GM12878 (cell line): Measurements from ENCODE around the gene CHURC1. TPM values are rescaled to one million over a fixed set of nuclear protein-coding genes. Genes with fewer than 3 reads are reported as not detected.

Experiments used
- CHD1 ChIP-seq: IDR thresholded peaks from 2 replicates; pipeline ENCODE4 v1.6.1; 2012; ENCODE audit warnings: low read depth, low read length, improper control_type of control experiment
- CHD2 ChIP-seq: IDR thresholded peaks from 2 replicates; pipeline ENCODE4 v1.6.1; 2011; ENCODE audit warnings: low read depth, low read length, improper control_type of control experiment, borderline replicate concordance
- EP300 ChIP-seq, 2 experiments: fragments of 150-350 bp in 1 of 2; IDR thresholded peaks; 2 replicates each; pipeline ENCODE4 v1.6.1; 2011 to 2012; ENCODE audit warnings: low read depth in 2 of 2, low read length in 2 of 2, borderline replicate concordance in 1 of 2, improper control_type of control experiment in 1 of 2, inconsistent platforms in 1 of 2; ENCODE audit not compliant: control insufficient read depth in 1 of 2
- ETV6 ChIP-seq, 2 experiments: fragments of 450-650 bp in 1 of 2; IDR thresholded peaks in 1 of 2; conservative IDR thresholded peaks in 1 of 2; 2 replicates each; pipeline ENCODE4 v1.6.1; 2014; ENCODE audit warnings: antibody characterized with exemption in 1 of 2, borderline replicate concordance in 1 of 2, low read depth in 1 of 2, mild to moderate bottlenecking in 1 of 2, moderate library complexity in 1 of 2
- IKZF1 ChIP-seq: fragments of 450-650 bp; conservative IDR thresholded peaks from 2 replicates; pipeline ENCODE4 v1.6.1; 2017; ENCODE audit warnings: antibody characterized with exemption, mild to moderate bottlenecking
- MXI1 ChIP-seq: fragments of 150-350 bp; IDR thresholded peaks from 2 replicates; pipeline ENCODE4 v1.6.1; 2011; ENCODE audit warnings: low read depth, mild to moderate bottlenecking, inconsistent platforms, low read length, improper control_type of control experiment
- NBN ChIP-seq: fragments of 450-650 bp; IDR thresholded peaks from 2 replicates; pipeline ENCODE4 v1.6.1; 2016
- RAD21 ChIP-seq: IDR thresholded peaks from 2 replicates; pipeline ENCODE4 v1.6.1; 2011; ENCODE audit warnings: mild to moderate bottlenecking, low read depth, low read length, moderate library complexity; ENCODE audit not compliant: insufficient read depth
- RBBP5 ChIP-seq: fragments of 200-600 bp; sonication (generic); conservative IDR thresholded peaks from 2 replicates; pipeline ENCODE4 v1.6.1; 2016
- RCOR1 ChIP-seq: conservative IDR thresholded peaks from 2 replicates; pipeline ENCODE4 v1.6.1; 2012; ENCODE audit warnings: low read depth, low read length, improper control_type of control experiment
- RELA ChIP-seq: fragments of 450-650 bp; IDR thresholded peaks from 2 replicates; pipeline ENCODE4 v1.8.0; 2014; ENCODE audit warnings: borderline replicate concordance; ENCODE audit not compliant: partially characterized antibody
- SMARCA5 ChIP-seq: fragments of 450-650 bp; IDR thresholded peaks from 2 replicates; pipeline ENCODE4 v1.6.1; 2017; ENCODE audit warnings: mild to moderate bottlenecking
- SP1 ChIP-seq: IDR thresholded peaks from one replicate; pipeline ENCODE4 v1.6.1; 2011; ENCODE audit warnings: low read depth, low read length
- ZNF217 ChIP-seq: fragments of 450-650 bp; IDR thresholded peaks from 2 replicates; pipeline ENCODE4 v1.6.1; 2017; ENCODE audit warnings: antibody characterized with exemption, mild to moderate bottlenecking
- ZZZ3 ChIP-seq: IDR thresholded peaks from 2 replicates; pipeline ENCODE4 v1.6.1; 2011; ENCODE audit warnings: low read depth; ENCODE audit not compliant: control insufficient read depth, insufficient read length
- polyA plus RNA-seq, 11 experiments: library from polyadenylated mRNA; depleted of rRNA in 4 of 11; unstranded in 6 of 11; stranded (reverse) in 5 of 11; fragments of >200 nt; fragmentation: Nextera tagmentation in 4 of 11; fragmentation: Illumina TruSeq in 1 of 11; extraction: Ambion mirVana in 4 of 11; extraction: Trizol in 1 of 11; gene quantifications; 1 replicate in 1 of 11; 2 replicates in 10 of 11; pipeline versions ENCODE4 v1.2.1 to v1.2.3, GENCODE V29; 2011 to 2016; ENCODE audit warnings: inconsistent platforms in 2 of 11, missing spikeins in 2 of 11, low read depth in 1 of 11
- total RNA-seq, 4 experiments: library from RNA; depleted of rRNA in 3 of 4; stranded (reverse); fragments of >200 nt in 3 of 4; fragmentation: Illumina TruSeq in 1 of 4; extraction: Trizol in 1 of 4; gene quantifications; 2 replicates each; pipeline versions ENCODE4 v1.2.1 to v1.2.3, GENCODE V29; 2013 to 2021
- TF ChIP-seq, protein P1 (sequence below): fragments of 450-650 bp; IDR thresholded peaks from 2 replicates; pipeline ENCODE4 v1.6.1; 2017; ENCODE audit warnings: mild to moderate bottlenecking, low read depth, inconsistent platforms; ENCODE audit not compliant: poor library complexity, severe bottlenecking
- TF ChIP-seq, protein P2 (sequence below): fragments of 450-650 bp; IDR thresholded peaks from 2 replicates; pipeline ENCODE4 v1.6.1; 2014; ENCODE audit warnings: mild to moderate bottlenecking
- TF ChIP-seq, protein P3 (sequence below): IDR thresholded peaks from 2 replicates; pipeline ENCODE4 v1.6.1; 2012; ENCODE audit warnings: mild to moderate bottlenecking, low read depth, low read length
- TF ChIP-seq, protein P4 (sequence below): fragments of 450-650 bp; IDR thresholded peaks from 2 replicates; pipeline ENCODE4 v1.6.1; 2017; ENCODE audit warnings: low read depth, mild to moderate bottlenecking, moderate library complexity

Gene CHURC1
- total and polyA plus RNA-seq, 10 of the 15 experiments (the other 5 are each of a cell fraction or from before 2014, with no cell fraction given) = 41.0 to 421 (median 140) TPM

DNA sequence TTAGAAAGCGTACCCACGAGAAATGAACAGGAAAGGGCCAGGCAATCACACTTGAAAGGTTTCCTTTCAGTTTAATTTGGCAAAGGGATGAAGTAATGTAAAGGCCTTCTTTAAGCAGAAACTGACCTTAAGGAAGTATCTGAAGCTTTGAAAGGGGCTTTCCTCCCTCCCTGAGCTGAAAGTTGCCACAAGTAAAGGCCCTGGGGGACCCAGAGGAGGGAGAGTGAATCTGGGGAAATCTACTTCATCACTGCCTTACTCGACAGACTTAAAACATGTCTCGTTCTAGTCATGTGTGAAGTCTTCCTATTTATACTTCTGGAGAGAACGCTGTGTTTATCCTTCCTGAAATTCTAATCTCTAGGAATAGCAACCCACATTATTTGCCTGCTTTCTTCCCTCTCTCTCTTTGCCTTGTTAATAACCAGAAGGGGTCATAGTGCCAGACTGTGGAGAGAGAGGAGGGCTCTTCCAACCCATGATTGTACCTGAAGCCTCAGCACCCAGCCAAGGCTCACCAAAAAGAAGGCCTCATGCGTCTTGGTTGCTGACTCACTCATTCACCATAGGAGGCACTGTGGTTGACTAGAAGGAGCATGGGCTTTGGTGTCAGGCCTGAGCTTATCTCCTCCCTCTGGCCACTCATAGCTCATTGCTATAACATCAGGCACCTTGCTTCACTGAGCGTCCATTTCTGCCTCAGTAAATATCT, 38.5 kb downstream of the CHURC1 start (continued):
- TF ChIP-seq, protein P1, sequence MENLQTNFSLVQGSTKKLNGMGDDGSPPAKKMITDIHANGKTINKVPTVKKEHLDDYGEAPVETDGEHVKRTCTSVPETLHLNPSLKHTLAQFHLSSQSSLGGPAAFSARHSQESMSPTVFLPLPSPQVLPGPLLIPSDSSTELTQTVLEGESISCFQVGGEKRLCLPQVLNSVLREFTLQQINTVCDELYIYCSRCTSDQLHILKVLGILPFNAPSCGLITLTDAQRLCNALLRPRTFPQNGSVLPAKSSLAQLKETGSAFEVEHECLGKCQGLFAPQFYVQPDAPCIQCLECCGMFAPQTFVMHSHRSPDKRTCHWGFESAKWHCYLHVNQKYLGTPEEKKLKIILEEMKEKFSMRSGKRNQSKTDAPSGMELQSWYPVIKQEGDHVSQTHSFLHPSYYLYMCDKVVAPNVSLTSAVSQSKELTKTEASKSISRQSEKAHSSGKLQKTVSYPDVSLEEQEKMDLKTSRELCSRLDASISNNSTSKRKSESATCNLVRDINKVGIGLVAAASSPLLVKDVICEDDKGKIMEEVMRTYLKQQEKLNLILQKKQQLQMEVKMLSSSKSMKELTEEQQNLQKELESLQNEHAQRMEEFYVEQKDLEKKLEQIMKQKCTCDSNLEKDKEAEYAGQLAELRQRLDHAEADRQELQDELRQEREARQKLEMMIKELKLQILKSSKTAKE = peak; percentile 38
- TF ChIP-seq, protein P2, sequence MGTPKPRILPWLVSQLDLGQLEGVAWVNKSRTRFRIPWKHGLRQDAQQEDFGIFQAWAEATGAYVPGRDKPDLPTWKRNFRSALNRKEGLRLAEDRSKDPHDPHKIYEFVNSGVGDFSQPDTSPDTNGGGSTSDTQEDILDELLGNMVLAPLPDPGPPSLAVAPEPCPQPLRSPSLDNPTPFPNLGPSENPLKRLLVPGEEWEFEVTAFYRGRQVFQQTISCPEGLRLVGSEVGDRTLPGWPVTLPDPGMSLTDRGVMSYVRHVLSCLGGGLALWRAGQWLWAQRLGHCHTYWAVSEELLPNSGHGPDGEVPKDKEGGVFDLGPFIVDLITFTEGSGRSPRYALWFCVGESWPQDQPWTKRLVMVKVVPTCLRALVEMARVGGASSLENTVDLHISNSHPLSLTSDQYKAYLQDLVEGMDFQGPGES = no peak
- peak in 1 of 2 experiments; percentile 51; a peak in 1 of 4 replicates for TF ChIP-seq ETV6 (conservative IDR thresholded peaks at IDR 0.05 in 1 of 2, IDR thresholded peaks at IDR 0.05 in 1 of 2; ENCODE audit: borderline replicate concordance in 1 of 2, low read depth in 1 of 2)
- no peak for TF ChIP-seq MXI1
- TF ChIP-seq RAD21 = peak; percentile 35; the same call in 1 of the 2 replicates
- TF ChIP-seq EP300 (IDR thresholded peaks at IDR 0.05; ENCODE audit: borderline replicate concordance in 1 of 2, control insufficient read depth in 1 of 2, low read depth in 2 of 2, low read length in 2 of 2) = no peak
- TF ChIP-seq RCOR1 = no peak
- TF ChIP-seq, protein P3, sequence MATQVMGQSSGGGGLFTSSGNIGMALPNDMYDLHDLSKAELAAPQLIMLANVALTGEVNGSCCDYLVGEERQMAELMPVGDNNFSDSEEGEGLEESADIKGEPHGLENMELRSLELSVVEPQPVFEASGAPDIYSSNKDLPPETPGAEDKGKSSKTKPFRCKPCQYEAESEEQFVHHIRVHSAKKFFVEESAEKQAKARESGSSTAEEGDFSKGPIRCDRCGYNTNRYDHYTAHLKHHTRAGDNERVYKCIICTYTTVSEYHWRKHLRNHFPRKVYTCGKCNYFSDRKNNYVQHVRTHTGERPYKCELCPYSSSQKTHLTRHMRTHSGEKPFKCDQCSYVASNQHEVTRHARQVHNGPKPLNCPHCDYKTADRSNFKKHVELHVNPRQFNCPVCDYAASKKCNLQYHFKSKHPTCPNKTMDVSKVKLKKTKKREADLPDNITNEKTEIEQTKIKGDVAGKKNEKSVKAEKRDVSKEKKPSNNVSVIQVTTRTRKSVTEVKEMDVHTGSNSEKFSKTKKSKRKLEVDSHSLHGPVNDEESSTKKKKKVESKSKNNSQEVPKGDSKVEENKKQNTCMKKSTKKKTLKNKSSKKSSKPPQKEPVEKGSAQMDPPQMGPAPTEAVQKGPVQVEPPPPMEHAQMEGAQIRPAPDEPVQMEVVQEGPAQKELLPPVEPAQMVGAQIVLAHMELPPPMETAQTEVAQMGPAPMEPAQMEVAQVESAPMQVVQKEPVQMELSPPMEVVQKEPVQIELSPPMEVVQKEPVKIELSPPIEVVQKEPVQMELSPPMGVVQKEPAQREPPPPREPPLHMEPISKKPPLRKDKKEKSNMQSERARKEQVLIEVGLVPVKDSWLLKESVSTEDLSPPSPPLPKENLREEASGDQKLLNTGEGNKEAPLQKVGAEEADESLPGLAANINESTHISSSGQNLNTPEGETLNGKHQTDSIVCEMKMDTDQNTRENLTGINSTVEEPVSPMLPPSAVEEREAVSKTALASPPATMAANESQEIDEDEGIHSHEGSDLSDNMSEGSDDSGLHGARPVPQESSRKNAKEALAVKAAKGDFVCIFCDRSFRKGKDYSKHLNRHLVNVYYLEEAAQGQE = no peak
- no peak for TF ChIP-seq SP1
- no peak for TF ChIP-seq RELA
- no peak for TF ChIP-seq CHD2
- TF ChIP-seq, protein P4, sequence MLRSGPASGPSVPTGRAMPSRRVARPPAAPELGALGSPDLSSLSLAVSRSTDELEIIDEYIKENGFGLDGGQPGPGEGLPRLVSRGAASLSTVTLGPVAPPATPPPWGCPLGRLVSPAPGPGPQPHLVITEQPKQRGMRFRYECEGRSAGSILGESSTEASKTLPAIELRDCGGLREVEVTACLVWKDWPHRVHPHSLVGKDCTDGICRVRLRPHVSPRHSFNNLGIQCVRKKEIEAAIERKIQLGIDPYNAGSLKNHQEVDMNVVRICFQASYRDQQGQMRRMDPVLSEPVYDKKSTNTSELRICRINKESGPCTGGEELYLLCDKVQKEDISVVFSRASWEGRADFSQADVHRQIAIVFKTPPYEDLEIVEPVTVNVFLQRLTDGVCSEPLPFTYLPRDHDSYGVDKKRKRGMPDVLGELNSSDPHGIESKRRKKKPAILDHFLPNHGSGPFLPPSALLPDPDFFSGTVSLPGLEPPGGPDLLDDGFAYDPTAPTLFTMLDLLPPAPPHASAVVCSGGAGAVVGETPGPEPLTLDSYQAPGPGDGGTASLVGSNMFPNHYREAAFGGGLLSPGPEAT = peak; percentile 69; the same call in 1 of the 2 replicates
- no peak for TF ChIP-seq ZZZ3
- TF ChIP-seq NBN = 0 out of 2 replicates have a peak, but pooled peaks have one; percentile 14
- TF ChIP-seq CHD1 = no peak
- TF ChIP-seq ZNF217 = 0 out of 2 replicates have a peak, but pooled peaks have one; percentile 36
- TF ChIP-seq SMARCA5 = no peak
- TF ChIP-seq RBBP5 = no peak
- TF ChIP-seq IKZF1 = peak; percentile 34
